HG02943 (cell line): ENCODE measurements around the gene SLC43A2.

ENCODE experiments used
- ATAC-seq: cut with Tn5 transposase; IDR thresholded peaks from one replicate; pipeline ENCODE4 v1.9.1; 2021; ENCODE audit warnings: mild to moderate bottlenecking, low read depth, moderate library complexity; ENCODE audit not compliant: unreplicated experiment

SLC43A2 gene

DNA sequence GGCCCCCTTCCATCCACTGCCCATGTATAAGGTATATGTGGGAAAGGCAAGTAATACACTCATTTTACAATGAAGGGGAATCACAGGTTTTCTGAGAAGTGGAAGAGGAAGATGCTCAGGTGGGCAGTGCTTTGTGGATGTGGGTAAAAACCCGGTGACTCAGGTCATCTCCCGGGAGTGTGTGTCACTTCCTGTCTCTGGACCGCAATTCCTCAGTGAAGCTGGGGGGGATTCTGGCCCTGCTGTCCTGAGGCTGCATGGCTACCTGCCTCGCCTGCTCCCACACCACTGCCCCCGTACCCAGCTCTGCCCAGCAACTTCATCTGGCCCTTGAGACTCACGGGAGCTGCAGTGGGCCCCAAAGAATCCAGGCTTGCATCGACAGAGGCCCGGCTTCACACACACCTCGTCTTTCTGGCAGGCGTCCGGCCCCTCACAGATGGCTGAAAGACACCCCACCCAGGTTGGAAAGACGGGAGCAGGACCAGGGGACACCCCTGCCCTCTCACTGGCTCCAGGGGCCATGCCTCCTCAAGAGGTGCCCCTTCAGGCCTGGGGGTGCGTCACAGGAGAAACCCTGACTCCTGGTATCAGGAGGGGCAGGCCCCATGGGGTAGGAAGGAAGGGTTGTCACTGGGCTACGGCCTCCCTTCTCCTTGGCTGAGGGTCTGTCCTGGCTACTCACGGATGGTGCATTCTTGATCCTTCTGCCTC lies 16.0 kb upstream of the SLC43A2 start:
- no peak for ATAC-seq

DNA sequence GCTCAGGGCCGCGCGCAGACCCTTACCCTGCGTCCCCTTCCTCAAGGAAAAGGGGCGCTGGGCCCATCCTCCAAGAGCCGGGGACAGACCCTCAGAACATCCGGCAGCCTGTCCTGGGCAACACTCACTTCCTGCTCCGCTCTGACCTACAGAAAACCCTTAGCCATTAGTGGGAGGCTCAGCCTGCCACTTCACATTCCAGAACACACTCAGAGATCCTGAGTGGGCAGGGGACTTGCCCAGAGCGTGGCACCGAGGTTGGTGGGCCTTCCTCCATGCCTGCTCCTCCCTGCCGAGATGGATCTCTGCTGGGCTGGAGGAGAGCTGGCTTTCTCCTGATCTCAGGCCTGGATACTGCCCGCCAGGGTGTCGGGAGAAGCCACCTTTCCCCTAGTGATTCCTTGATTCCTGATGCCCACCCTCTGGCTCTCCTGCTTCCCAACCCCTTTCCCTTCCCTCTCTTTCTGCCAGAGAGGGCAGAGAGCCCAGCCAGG lies 15.4 kb upstream of the SLC43A2 start:
- ATAC-seq = no peak

DNA sequence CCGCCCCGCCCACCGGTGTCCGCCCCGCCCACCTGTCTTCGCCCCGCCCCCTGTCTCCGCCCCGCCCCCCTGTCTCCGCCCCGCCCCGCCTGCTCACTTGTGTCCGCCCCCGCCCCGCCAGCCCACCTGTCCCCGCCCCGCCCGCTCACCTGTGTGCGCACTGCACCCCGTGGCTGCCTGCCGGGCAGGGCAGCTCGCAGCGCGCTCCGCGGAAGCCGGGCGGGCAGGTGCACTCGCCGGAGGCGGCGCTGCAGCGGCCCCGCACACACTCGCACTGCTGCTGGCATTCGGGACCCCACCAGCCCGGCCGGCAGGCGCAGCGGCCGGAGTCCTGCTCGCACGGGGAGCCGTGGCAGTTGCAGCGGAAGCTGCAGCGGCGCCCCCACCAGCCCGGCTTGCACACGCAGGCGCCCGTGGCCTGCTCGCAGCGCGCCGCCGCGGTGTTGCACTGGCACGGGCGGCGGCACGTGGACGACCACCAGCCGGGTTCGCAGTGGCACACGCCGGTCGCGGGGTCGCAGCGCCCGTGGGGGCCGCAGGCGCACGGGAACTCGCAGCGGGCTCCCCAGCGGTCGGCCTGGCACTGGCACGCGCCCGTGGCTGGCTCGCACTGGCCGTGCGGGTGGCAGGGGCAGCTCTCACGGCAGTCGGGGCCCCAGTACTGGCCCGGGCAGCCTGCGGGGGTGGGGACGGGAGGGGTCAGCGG lies 14.8 kb upstream of the SLC43A2 start:
- ATAC-seq = no peak

DNA sequence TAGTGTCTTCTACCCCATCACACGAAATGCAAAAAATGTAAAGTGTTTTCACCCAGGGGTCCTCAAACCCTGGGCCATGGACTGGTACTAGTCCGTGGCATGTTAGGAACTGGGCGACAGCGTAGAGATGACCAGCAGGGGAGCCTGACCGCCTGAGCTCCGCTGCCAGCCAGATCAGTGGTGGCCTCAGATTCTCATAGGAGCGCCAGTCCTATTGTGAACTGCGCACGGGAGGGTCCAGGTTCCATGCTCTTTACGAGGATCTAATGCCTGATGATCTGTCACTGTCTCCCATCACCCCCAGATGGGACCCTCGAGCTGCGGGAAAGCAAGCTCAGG lies 12.4 kb upstream of the SLC43A2 start:
- no peak for ATAC-seq

DNA sequence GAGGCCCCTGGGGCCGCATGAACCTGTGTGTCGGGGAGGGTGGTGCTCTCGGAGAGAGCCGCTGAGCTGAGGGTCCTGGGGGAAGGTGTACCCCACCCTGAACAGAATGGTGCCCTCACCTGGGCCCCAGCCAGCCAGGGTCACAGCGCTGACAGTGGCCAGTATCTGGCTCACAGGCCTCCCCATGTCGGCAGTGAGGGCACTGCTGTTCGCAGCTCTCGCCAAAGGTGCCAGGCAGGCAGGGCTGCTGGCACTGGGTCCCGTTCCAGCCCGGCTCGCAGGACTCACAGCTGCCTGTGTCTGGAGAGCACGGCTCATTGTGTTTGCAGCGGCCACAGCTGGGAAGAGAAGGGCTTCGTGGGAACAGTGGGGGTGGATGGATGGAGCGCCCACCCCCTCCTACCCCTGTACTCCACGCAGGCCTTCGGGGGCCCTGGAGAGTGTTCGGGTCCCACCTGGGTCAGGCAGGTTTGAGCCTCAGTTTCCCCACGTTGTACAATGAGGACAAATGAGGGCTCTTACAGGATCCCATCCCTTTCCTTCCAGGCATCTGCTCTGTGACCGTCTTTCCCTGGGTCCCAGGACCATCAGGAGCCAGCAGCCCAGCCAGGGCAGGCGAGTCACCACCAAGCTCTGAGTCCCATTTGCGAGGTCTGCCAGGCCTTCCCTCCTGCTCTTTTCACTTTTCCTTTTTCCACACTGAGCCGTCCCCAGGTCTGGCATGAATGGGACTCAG lies 11.9 kb upstream of the SLC43A2 start:
- no peak for ATAC-seq

DNA sequence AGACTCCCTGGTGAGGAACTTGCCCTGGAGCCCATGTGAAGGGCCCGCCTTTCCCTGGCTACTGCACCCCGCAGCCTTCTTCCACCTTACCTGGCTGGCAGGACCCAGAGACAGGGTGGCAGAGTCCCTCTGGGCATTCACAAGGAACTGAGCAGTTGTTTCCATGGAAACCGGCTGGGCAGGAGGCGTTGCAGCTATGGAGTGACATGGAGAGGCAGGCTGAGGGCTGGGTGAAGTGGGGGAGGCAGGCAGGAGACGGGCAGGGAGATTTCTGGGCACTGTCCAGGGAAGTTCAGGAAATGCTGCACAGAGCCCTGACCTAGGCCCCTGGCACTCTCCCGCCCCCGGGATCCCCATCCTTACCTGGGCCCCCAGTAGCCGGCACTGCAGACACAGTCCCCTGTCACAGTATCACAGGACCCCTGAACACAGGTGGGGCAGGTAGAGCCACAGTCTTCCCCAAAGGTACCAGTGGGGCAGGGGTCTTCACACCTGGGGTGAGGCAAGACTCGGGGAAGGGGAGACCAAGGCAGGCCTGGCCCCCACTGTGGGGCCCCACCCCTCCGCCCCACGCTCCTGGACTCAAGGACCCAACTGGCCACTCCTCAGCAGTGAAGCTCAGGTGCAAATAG lies 11.0 kb upstream of the SLC43A2 start:
- no peak for ATAC-seq

DNA sequence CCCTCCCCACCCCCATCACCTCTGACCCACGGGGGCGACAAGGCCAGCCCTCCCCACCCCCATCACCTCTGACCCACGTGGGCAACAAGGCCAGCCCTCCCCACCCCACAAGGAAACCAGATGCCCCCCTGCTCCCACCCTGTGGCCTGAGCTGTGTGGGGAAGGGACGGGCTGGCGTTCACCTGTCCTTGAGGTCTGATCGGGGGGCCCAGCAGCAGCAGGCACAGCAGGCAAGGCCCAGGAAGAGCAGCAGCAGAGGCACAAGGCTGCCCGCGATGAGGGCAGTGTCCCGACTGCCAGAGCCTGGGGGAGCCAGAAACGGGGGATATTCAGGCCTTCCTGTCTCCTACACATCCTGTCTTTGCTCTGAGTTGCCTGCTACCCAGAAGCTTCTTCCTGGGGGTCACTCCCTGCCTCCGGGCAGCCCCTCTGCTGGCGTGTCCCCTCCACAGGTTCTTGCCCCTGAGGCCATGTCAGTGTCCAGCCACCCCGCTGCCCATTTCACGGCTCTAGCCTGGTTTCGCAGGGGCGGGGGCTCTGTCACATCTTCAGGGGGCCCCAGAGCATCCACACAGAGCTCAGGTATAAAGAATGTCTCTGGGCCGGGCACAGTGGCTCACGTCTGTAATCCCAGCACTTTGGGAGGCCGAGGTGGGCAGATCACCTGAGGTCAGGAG lies 10.1 kb upstream of the SLC43A2 start:
- no peak for ATAC-seq

DNA sequence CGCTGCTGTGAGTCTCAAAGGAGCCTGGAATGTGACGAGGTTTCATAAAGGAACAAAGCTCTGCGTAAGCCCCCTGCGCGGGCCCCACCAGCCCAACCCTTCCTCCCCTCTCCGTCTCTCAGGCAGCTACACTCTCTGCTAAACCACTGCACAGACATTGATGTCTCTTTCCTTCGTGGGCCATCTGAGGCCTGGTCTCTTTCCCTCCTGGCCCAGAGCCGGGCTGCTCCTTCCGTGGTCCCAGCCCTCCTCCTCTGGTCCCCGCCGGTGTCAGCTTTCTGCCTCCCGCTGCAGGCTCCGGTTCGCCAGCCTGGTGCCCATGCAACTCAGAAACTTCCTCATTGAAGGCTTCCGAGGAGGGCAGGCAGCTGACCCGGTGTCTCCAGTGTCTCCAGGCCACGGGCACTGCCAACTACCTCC lies 9.5 kb upstream of the SLC43A2 start:
- no peak for ATAC-seq

DNA sequence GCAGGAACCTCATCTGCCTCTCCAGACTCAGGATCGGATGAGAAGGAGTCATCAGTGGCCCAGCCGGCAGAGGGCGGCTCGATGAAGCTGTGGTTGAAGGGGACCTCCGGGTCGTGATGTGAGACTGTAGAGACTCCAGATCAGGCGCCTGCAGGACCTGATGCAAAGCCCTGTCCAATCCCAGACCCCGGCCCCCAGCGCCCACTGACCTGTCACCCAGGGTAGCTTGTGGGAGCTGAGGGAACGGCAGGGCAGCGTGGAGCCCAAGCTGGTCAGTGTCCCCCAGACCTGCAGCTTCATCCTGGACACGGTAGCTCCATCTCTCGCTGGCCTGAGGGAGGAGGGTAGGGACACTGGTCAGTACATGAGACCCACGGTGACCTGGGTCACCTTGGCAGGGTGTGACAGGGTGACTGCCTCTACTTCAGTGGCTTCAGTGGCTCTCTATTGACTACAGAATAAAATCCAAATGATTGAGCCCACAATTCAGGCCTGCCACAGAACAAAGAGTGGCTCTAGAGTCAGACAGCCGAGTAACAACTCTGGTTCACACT lies 8.2 kb upstream of the SLC43A2 start:
- ATAC-seq = no peak

DNA sequence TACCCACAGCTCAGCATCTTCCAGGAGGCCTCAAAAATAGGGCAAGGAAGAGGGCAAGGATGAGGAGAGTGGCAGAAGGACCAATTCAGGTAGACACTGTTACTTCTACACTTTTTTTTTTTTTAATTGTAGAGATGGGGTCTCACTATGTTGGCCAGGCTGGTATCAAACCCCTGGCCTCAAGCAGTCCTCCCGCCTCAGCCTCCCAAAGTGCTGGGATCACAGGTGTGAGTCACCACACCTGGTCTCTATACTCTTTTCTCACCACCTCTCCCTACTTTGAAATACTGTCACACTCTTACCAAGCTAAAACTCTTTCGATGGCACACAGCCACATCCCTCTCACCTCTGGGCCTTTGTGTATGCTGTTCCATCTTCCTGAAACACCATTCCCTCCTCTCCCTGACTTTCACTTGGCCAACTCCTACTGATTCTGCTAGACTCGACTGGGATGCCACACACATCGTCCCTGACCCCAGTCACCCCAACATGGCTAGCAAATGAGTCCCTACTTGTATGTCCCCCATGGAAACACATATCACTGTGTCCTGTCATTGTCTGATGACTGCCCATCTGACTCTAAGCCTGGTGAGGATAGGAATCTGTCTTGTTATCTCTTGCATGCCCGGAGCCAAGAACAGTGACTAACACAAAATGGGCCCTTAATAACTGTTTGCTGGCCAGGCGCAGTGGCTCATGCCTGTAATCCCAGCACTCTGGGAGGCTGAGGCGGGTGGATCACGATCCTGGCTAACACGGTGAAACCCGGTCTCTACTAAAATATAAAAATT lies 7.2 kb upstream of the SLC43A2 start:
- ATAC-seq = no peak

DNA sequence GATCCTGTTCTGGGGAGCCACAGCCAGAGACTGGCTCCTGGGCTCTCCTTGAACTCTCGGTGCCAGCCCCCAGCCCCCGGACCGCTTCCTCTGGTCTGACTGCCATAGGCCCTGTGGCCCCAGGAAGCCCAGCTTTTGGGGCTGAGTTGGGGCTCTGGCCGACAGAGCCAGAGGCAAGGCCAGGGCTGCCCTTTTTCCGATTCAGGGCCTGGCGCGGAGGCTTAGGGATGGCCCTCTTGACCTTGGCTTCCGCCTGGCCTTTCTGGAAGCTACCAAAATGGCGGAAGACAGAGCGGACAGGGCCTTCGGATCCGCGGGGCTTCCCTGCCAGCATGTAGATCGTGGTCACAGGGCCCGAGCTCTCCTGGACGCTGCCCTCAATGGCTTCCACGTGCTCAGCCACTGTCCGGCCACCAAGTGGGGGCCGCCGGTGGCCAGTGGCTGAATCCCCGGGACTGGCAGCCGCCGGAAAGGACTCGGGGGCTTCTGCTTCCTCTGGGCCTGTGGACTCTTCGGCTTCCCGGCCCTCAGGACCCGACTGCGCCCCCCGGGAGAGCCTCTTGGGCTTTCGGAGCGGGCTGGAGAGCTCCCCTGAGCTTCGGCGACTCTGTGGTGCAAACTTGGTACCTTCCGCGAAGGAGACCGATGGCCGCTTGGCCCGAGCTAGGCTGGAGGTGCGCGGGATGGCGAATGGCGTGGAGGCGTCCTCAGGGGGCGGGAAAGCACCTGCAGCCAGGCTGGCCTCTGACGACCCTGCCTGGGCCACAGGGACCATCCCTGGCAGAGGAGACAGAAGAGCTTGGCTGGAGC lies 6.4 kb upstream of the SLC43A2 start:
- no peak for ATAC-seq

DNA sequence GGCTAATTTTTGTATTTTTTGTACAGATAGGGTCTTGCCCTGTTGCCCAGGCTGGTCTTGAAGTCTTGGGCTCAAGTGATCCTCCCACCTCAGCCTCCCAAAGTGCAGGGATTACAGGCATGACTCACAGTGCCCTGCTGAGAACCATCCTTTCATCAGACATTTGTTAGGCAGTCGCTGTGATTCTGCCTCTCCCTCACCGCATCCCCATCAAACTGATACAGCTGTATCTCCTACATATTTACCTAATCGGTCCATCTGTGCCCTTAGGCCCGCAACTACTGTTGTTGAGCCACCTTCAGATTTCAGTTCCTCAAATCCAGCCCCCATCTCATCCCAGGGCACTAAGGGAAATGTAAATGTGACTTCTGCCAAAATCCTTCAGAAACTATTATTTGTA lies 2.0 kb upstream of the SLC43A2 start:
- ATAC-seq = no peak

DNA sequence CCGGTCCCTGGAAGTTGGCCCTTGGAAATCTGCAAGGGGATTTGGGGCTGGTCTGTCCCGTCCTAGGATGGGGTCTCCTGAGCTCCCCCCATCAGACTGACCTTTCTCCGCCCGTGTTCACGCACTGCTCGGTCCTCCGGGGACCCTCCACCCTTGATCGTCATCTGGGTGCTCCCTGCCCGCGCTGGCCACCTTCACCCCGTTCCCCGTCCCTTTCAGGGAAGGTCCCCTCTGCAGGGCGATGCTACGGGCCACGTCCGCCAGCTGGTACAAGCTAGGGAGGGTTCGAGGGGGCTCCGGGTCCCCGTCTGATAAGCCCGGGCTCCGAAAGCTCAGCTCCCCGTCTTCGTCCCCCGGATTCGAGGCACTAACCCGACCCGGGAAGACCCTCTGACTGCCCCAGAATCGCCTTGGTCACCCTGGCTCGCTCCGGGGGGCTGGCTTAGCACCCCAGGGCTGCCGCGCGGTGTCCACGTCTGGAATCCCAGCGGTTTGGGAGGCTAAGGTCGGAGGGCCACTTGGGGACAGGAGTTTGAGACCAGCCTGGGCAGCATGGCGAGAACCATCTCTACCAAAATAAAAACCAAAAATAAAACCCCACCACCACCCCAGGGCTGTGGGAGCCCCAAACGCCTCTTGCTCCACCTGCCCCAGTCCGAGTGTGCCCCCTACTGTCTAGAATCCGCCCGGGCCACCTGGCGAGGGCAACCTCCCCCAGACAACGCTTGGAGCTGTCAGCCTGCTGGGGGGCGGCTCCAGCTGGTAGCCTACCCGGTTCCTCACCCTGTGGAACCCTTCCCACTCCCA lies 1.1 kb upstream of the SLC43A2 start:
- no peak for ATAC-seq

DNA sequence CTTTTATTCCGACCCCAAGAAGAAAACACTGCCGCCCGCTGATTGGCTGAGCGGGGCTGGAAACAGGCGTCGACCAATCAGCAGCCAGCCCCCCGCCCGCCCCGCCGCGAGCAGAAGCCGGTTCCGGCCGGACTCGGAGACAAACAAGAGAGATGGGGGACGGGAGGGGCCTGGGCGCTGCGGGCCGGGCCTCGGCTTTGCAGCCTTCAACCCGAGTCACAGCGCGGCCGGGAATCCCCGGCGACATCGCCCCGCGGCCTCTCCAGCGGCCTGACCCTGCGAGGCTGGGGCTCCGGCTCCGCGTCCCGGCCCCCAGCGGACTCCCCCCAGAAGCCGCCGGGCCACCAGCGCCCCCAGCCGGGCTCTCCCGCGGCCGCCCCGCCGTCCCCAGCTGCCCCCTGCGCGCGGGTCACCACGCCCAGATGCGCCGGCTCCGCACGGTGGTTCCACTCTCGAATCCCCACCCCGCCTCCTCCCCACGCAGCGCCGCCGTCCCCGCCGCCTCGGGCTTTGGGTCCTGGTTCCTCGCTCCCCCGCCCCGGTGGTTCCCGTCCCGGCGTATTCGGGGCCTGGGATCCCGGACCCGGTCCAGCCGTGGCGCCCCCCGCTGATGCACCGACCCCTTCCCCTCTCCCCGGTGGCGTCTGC lies 346 bp upstream of the SLC43A2 start:
- ATAC-seq = peak; percentile 48

DNA sequence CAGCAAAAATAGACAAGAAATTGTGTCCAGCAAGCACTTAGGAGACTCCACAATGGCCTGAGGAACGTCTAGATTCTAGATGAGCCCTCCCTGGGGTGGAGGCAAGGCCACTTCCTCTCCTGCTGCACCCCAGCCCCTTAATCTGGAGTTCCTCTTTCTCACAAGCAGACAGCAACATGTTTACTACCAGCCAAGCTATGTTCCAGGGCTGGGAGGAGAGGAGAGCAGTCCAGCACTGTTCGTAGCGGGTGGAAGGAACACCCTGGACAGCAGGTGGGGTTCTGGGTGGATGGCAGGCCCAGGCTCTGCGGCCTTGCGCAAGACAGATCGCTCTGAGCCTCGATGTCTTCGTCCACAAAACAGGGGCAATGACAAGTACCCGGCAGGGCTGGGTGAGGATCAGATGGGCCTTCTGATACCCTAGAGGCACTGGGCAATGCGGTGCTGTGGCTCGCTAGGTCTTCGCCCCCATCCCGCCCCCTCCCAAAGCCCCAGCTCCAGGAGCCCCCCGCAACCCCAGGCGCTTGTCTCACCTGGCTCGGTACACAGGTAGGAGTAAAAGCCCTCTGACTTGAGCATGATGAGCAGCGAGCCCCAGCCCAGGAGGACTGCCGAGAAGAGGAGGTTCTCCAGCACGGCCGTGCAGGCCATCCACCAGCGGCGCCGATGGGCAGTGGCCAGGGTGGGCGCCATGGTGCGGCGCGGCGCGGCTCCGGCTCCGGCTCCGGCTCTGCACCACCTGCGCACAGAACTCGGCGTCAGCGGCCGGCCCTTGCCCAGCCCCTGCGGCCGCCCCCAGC lies 1.3 kb downstream of the SLC43A2 start:
- ATAC-seq = no peak

DNA sequence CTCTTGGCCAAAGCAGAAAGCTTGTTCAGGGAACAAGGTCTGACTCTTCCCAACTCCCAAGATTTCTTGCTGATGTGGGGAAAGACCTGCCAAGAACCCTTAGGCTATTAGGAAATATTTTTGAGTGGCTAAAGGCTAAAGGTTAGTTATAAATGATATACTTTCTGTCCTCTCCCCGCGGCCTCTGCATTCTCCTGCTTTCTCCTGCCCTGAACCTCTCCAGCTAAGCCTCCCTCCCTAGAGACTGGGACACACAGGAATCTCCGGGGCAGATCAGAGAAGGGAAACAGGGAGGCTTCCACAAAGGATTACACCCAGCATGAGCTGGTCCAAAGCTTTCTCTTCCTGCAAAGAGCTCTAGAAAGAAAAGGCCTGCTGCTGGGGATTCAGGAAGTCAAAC lies 2.3 kb downstream of the SLC43A2 start:
- no peak for ATAC-seq

DNA sequence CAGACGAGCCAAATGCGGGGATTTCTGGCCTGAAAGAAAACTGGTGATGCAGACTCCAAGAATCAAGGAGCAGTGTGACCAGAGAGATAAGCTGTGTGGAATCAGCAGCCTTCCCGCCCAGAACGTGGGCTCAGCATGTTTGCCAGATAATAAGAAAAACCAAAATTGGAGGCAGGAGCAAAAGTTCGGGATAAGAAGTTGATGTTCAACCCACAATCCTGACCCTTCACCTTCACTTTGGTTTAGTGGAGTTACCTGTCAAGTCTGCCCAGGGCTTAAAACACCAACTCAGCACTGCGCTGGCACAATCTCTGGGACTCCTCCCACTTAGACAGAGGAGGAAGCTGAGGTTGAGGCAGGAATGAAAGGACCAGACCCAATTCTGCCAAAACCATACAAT lies 3.1 kb downstream of the SLC43A2 start:
- no peak for ATAC-seq
